GM19351 (cell line): ENCODE data around the gene PAX3.

Experiments used
- ATAC-seq: cut with Tn5 transposase; IDR thresholded peaks from one replicate; pipeline ENCODE4 v1.9.1; 2021; ENCODE audit warnings: mild to moderate bottlenecking, moderate library complexity; ENCODE audit not compliant: unreplicated experiment

PAX3 gene

GRCh38 chr2:222297600-222297935 is 1.2 kb downstream of the PAX3 start:
- no peak for ATAC-seq

GRCh38 chr2:222296911-222297599 is 1.7 kb downstream of the PAX3 start:
- ATAC-seq: no peak

DNA sequence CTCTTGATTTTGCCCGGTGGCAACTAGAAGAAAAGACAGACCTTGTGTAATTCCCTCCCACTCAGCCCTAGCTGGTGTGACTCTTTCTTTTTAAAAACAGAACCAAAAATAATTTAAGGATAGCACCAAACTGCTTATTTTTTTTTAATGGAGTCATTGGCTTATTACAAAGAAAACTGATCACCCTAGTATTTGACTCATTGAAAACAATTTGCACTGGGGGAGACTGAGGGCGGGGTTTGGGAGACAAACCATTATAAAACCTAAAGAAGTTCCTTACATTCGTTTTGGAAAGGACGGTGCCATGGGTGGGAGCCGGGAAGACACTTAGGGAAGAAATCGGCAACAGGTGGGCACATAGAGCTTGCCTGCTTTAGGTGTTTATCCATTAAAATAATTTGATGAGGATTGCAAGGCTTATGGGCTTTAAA is 2.5 kb downstream of the PAX3 start:
- no peak for ATAC-seq

DNA sequence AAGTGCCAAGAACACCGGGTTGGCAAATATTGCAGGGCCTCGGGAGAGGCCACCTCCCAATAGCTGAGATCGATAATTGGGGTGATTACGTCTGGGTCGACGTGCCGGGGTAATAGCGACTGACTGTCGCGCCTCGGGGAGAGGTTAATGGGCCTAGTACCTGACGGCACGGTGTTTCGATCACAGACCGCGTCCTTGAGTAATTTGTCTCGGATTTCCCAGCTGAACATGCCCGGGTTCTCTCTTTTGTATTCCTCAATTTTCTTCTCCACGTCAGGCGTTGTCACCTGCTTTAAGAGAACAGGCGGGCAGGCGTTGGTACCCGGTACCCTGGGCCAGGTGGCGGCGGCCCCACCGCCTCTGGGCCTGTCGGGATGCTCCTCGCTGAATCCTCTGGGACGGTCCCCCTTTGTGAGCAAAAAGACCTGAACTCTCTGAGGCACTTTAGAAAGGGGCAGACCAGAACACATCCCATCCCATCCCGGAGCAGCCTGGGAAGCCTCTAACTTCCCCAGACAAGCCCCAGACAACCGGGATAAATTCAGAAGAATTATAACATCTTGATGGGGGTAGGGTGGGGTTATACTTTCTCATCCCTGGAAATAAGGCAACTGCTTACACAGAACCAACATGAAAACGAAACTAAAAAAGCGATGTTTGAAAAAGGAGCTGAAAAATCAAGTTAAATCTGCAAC is 3.3 kb downstream of the PAX3 start:
- ATAC-seq: no peak

DNA sequence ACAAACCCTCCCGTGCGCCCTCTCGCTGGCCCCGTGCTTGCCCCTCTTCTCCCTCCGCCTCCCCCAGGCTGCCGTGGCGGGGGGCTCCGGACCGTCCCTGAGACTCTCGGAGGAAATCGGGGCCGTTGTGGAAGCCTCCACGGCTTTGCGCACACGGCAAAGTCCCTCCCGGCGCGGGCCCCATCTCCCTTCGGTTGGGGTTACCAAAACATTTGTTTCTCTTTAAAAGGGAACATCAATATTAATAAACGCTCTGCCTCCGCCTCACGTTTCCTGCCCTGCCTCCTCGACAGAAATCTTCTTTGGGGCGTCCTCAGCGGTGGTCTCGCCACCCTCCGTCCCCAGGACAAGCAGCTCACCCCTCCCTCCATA is 3.8 kb downstream of the PAX3 start:
- no peak for ATAC-seq

DNA sequence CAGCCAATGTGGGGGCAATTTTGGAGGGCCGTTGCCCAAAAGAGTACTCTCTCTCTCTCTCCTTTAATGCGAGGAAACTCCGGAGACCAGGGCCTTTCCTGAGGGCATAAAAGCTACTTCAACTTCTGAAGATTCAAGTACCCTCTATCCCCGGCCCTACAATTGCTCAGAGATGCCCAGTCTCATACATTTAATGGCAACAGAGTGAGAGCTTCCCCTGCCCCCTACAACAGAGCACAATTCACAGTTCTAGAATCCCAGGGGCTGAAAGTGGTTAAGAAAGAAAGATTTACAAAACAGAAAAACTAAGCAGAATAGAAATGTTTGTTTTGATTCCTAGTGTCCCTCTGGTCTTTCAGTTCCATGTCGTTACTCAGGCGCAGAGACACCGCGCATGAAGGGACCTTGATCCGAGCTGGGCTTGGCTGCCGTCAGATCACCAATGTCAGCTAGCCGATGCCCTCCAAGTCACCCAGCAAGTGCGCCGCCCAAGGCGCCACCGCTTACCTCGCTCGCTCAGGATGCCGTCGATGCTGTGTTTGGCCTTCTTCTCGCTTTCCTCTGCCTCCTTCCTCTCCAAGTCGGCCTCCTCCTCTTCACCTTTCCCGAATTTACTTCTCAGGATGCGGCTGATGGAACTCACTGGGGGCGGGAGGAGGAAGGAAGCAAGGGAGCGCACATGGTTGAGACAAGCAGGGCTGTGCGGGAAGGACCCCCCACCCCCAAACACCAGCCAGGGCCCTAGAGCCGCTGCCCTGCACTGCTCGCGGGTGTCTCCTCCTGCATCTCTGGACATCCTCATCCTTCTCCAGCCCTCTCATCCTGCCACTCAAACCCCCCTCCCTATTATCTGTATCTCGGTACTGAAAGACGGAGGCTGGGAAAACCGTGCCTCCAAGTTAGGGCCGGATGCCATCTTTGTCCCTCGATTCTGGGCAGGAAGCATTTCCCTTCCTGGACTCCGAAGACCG is 4.9 kb downstream of the PAX3 start:
- ATAC-seq: no peak

DNA sequence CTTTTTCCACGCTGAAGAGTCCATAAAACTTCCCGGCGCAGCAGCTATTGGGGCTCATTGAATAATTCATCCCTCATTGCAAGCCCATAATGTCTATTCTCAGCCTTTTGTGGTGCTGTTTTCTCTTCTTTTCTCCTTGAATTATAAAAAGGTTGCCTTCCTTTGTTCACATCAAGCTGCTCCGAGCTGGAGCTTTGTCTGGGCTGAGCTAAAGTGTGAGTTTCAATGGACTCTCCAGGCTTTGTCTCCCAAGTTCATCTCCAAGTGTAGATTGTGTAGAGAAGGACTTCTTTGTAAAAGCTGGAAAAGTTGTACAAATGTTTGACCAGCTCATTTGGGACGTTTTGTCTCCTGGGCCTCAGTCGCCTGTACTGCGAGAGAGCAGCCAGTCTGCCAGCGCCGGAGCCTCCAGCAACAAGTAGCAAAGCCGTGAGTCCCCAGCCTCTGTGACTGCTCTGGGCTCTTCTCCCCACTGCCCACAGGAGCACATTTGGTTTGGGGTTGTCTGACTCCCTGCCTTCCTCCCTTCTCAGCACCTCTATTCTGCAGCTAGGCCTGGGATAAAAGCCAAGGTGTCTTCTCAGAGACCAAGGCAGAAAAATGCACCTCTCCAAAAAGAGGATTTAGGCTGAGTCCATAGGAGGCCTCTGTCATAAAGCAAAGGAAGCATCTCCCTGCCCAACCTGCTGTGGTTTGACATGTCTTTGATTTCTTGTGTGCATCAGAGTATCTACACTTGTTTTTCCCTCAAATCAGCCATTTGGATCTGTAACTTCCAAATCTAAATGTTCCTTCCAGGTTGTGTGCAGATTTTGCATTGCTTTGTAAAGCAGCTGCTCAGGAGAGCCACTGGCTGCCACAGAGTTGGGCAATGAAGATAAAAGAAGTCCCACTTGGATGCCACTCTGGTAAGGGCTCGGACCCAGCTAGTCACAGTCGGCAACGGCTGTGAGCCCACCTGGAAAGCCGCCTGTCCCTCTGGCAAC is 6.4 kb downstream of the PAX3 start:
- no peak for ATAC-seq

GRCh38 chr2:222291485-222291841 is 7.3 kb downstream of the PAX3 start:
- ATAC-seq: no peak

- ATAC-seq: no peak
These were observed 7.9 kb downstream of the PAX3 start for GRCh38 chr2:222290736-222291484.

GRCh38 chr2:222290401-222290735 is 8.4 kb downstream of the PAX3 start:
- ATAC-seq: no peak

GRCh38 chr2:222289278-222290160 is 9.3 kb downstream of the PAX3 start:
- no peak for ATAC-seq

DNA sequence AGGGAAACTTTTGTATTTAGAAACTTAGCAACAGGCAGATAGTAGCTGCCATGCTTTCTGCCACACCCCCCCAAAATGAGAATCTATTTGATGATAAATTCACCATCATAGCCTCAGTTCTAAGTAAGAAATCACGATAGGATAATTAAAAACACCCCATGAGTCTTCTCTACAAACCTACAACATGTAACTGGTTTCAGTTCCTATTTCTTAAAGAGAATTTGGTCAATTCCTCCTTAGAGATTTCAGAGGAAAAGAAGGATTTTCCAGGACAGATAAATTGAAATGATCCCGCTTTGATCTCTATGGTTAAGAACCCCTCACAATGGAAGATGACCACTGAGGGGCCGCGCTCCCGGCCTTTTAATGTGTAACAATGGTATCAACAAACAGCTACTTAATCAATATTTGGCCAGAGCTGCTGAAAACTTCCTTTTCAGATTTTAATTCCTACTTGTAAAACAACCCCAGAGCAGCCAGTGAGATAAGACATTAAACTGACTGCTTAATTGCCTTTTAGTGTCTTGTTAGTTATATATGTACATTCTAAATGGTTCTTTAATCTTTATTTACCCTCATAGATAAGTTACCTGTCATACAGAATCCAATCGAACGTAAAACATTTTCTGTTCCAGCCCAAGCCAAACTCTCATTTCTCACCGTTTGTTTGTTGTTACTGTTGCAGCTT is 10.1 kb downstream of the PAX3 start:
- no peak for ATAC-seq

DNA sequence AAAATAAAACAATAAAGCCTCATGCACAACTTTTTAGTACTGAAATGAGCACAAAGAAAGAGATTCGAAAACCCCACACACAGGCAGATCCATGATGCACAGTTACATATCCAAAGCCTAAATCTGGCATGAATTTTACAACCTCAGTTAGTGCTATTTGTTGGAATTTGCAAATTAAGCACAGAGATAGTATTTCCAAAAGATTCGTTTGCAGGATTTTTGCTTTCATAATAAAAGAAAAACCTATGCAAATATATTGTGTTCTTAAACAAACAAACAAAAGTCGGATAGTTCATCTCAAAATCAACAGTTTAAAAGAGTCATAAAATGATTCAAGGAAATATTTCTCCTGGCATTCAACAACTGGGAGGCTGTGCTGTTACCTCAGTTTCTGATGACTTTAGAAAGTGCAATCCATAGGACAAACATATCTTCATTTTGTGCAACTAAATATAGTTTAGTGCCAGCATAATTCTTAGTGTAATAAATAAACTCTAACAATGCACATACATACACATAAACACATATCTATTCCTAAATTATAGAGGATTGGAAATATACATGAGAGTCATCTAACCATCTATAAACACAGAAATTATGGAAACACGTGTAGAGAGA is 10.8 kb downstream of the PAX3 start:
- ATAC-seq: no peak

DNA sequence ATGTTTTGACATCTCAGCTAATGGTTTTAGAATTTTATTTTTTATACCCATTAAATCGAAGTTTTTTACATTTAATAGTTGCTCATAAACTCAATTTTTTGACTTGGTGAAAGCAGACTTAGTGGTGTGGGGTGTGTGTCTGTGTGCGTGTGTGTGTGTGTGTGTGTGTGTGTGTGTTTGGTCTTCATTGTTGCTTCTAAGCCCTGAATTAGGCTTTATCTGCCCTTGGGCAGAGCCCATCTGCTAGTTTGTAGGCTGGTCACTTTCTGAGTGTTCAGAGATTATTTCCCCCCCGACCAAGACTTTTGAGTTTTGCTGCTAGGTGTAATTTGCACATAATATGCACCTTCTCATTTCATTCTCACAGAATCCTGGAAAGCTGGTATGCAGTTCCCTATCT is 14.3 kb downstream of the PAX3 start:
- no peak for ATAC-seq

- no peak for ATAC-seq
These were observed 15.2 kb downstream of the PAX3 start for GRCh38 chr2:222283634-222284033.

- no peak for ATAC-seq
These were observed 17.3 kb downstream of the PAX3 start for GRCh38 chr2:222281506-222281905.

- no peak for ATAC-seq
These were observed 18.0 kb downstream of the PAX3 start for GRCh38 chr2:222280795-222281194.

DNA sequence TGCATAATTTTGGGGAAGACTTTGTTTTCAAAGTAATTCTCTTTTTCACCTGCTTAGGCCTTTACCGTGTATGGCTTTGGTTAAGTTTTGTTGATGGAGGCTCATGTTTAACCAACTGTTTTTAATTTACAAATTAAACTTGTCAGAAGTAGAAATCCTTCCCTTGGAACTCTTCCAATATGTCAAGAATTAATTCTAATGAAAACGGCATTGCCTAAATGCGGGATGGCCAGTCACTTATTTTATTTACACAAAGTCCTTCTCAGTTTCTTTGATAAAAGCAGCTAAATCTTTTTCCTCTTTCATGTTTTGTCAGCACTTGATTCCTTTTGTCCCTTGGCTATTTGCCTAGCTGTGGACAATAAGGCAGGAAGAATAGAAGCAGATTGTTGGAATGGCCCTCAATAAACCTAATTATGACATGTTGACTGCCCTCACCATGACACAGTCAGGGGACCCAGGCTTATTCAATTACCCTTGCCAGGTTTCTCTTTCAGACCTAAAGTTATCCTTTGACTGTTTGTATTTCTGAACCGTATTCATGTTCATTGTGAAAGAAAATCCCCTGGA is 26.3 kb downstream of the PAX3 start:
- no peak for ATAC-seq
